Activated CD4-positive, alpha-beta memory T cell treated with anti-CD3 and anti-CD28 coated beads for 36 hours (primary cell): ENCODE results near the gene MED8. TPM values are rescaled to one million over a fixed set of nuclear protein-coding genes. Genes with fewer than 3 reads are reported as not detected.

Experiments
- CTCF ChIA-PET: fragments of 350-600 bp; sonication (Branson Sonifier 250); formaldehyde crosslinking; loops from one replicate; lab custom pipeline; 2021; ENCODE audit warnings: antibody characterized with exemption, inconsistent platforms; lab: Charles Lee
- POLR2A ChIA-PET: fragments of 350-600 bp; sonication (Branson Sonifier 250); formaldehyde crosslinking; loops from one replicate; lab custom pipeline; 2021; ENCODE audit warnings: antibody characterized with exemption; lab: Charles Lee
- DNase-seq: peaks from one replicate; pipeline ENCODE4 v3.0.0-alpha.2; 2020
- H3K27ac Mint-ChIP-seq: one replicate; pipeline ENCODE4 v1.8.0; 2021; ENCODE audit warnings: mixed read lengths
- H3K27me3 Mint-ChIP-seq: one replicate; pipeline ENCODE4 v1.8.0; 2021; ENCODE audit warnings: mixed read lengths
- H3K36me3 Mint-ChIP-seq: one replicate; pipeline ENCODE4 v1.8.0; 2021; ENCODE audit warnings: mixed read lengths
- H3K4me1 Mint-ChIP-seq: one replicate; pipeline ENCODE4 v1.8.0; 2021; ENCODE audit warnings: low read depth, mixed read lengths
- H3K4me3 Mint-ChIP-seq: one replicate; pipeline ENCODE4 v1.8.0; 2021; ENCODE audit warnings: mild to moderate bottlenecking, mixed read lengths
- H3K9me3 Mint-ChIP-seq: one replicate; pipeline ENCODE4 v1.8.0; 2021; ENCODE audit warnings: mixed read lengths
- intact Hi-C: fragments of 100-400 bp; cut with micrococcal nuclease; formaldehyde crosslinking; loops from one replicate; pipeline ENCODE4 v1.15.1; 2023
- total RNA-seq, 2 experiments: library from RNA; stranded (reverse); gene quantifications; one replicate each; pipeline ENCODE4 v1.2.3, GENCODE V29; 2021

MED8 gene
- total RNA-seq, 2 experiments from 2014 or later, result 38.9 to 39.4 TPM

DNA sequence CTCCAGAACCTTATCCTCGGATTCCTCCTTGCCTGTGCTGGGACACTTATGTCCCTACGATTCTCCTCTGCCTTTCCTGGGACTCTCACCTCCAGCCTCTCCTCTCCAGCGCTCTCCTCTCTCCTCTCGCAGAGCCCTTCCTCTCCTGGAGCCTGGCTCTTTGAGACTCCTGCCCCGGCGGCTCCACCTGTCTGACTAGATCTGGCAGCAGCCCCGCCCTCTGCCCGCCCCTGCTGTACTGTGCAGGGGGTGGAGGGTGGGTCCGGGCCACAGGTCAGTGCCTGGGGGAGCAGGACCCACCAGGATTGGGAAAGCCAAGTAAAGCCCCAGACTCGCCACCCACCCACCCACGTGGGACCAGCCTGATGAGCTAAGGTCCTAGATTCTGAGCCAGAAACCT lies 23.4 kb downstream of the MED8 start:
- CTCF ChIA-PET, result no interaction called here
- Mint-ChIP-seq H3K9me3 (no peaks in the 10 kb centered on the region), H3K4me3 (peak overlapping the region; percentile 93), H3K36me3 (peaks cover 35% of the 10 kb centered on the region), H3K27me3 (no peaks in the 10 kb centered on the region), H3K4me1 (peaks cover 37% of the 10 kb centered on the region), H3K27ac (peak overlapping the region; percentile 91)
- POLR2A ChIA-PET, result interaction anchor here (2.4 to 3.0 kb wide), 2 partner anchors 23 to 284 kb away, joined by 9 to 28 read pairs; partner anchors contain the start of genes KDM4A, MED8 and SZT2
- intact Hi-C loops, result loop anchor here (5.0 to 10.0 kb wide), 3 partner anchors 86 to 1449 kb away; partner anchors contain the start of gene HYI
- peak; percentile 27 for DNase-seq

DNA sequence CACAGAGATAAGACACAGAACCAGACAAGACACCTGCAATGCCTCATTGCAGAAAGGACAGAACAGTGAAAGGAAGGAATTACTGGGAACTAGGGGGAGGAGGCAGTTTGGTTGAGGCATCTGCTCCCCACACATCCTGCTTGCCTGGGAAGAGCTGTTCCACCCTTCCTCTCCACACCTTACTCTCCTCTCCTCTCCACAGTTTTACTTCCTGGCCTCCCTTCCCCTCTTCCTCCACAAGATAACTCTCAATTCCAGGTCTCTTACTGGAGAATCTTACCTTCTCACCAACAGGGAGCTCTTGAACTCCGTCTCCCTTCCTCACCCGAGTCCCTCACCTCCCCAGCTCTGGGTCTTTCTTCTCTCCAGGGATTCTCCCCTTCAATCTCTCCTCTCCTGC lies 23.9 kb downstream of the MED8 start:
- POLR2A ChIA-PET, result no interaction called here
- no peaks in the 10 kb centered on the region for H3K9me3 Mint-ChIP-seq
- H3K4me1 Mint-ChIP-seq, result peaks cover 41% of the 10 kb centered on the region
- H3K4me3 Mint-ChIP-seq, result peak overlapping the region; percentile 93
- CTCF ChIA-PET, result no interaction called here
- H3K27me3 Mint-ChIP-seq, result no peaks in the 10 kb centered on the region
- H3K27ac Mint-ChIP-seq, result peak overlapping the region; percentile 91
- no peak for DNase-seq
- intact Hi-C loops, result loop anchor here (5.0 to 10.0 kb wide), 3 partner anchors 87 to 1449 kb away; partner anchors contain the start of gene HYI
- H3K36me3 Mint-ChIP-seq, result peaks cover 40% of the 10 kb centered on the region

DNA sequence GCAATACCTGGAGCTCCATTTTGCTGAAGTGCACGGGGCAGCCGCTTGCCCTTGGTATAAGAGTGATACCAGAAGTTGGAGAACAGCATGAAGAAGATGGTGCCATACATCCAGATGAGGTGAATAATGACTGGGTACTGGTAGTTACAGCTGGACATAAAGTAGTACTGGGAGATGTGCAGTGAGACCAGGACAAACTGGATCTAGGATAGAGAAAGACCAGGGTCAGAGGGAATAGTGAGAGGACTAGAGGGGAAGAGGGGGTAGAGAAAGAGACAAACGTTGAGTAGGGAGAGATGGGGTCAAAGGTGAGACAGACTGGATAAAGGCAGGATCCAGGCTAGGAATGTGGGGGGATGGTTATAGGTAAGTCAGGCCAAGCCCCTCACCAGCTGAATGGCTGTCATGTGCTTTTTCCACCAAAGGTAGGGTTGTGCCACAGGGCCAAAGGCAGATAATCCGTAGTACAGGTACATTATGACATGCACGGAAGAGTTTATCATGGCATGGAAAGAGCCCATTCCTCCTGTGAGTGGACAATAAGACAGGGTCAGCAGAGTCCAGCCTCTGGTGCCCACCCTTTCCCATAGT lies 25.6 kb downstream of the MED8 start:
- no peaks in the 10 kb centered on the region for H3K9me3 Mint-ChIP-seq
- H3K4me3 Mint-ChIP-seq, result no peak overlapping the region
- ChIA-PET CTCF (no interaction called here), POLR2A (no interaction called here)
- H3K4me1 Mint-ChIP-seq, result peaks cover 46% of the 10 kb centered on the region
- H3K27me3 Mint-ChIP-seq, result no peaks in the 10 kb centered on the region
- intact Hi-C loops, result loop anchor here (10.0 kb wide), 2 partner anchors 429 to 1451 kb away; no protein-coding TSS in a partner anchor
- DNase-seq, result no peak
- H3K36me3 Mint-ChIP-seq, result peaks cover 53% of the 10 kb centered on the region
- no peak overlapping the region for H3K27ac Mint-ChIP-seq

DNA sequence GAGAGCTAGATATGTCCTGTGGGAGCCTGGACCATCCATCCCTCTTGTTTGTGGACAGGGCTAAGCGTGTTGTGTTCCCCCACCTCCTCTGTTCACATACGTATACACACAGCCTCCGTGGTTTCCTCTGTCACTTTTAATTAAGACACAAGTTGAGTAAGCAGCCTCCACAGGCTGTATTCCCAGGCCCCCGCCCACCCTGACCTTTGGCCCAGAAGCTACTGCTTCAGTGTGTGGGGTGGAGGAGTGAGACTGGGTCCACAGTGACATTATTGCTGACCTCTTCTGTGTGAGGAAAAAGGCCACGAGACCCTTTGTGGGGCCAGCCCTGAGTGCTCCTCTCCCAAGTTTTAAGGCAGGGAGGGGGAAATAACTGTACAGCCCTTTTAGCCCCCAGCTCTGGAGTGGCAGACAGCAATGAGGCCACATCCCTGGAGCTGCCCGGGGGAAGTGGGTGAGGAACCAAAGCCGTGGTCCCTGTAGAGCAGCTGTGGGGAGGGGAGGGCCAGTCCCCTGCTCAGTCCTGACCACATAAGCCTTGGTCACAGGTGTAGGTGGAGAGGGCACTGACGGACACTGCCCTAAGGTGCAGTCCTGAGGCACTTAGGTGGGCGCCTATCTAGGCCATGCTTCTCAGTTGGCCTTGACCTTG lies 26.2 kb downstream of the MED8 start:
- H3K36me3 Mint-ChIP-seq, result peaks cover 52% of the 10 kb centered on the region
- H3K4me3 Mint-ChIP-seq, result no peak overlapping the region
- ChIA-PET CTCF (no interaction called here), POLR2A (no interaction called here)
- H3K4me1 Mint-ChIP-seq, result peaks cover 41% of the 10 kb centered on the region
- H3K9me3 Mint-ChIP-seq, result no peaks in the 10 kb centered on the region
- peak; percentile 28 for DNase-seq
- H3K27me3 Mint-ChIP-seq, result no peaks in the 10 kb centered on the region
- peak overlapping the region; percentile 39 for H3K27ac Mint-ChIP-seq
- intact Hi-C loops, result loop anchor here (10.0 kb wide), 2 partner anchors 429 to 1451 kb away; no protein-coding TSS in a partner anchor

DNA sequence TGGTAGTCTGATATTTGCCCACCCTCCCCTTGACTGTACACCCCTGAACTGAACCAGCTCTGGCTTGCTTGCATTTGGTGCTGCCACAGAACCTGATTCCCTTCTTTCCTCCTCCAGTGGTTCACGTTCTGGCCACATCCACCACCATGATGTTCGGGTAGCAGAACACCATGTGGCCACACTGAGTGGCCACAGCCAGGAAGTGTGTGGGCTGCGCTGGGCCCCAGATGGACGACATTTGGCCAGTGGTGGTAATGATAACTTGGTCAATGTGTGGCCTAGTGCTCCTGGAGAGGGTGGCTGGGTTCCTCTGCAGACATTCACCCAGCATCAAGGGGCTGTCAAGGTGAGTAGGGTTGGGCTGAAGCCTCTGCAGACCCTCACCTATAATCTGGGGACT lies 29.0 kb downstream of the MED8 start:
- Mint-ChIP-seq H3K9me3 (no peaks in the 10 kb centered on the region), H3K27ac (peak overlapping the region; percentile 42), H3K27me3 (no peaks in the 10 kb centered on the region), H3K4me1 (peaks cover 35% of the 10 kb centered on the region), H3K36me3 (peaks cover 51% of the 10 kb centered on the region), H3K4me3 (peak overlapping the region; percentile 84)
- intact Hi-C loops, result loop anchor here (10.0 kb wide), 2 partner anchors 426 to 1454 kb away; no protein-coding TSS in a partner anchor
- ChIA-PET POLR2A (interaction anchor here (0.7 kb wide), 1 partner anchor 10 kb away, joined by 3 read pairs; no protein-coding TSS in a partner anchor), CTCF (interaction anchor here (0.7 kb wide), 1 partner anchor 133 kb away, joined by 3 read pairs; no protein-coding TSS in a partner anchor)
- no peak for DNase-seq

DNA sequence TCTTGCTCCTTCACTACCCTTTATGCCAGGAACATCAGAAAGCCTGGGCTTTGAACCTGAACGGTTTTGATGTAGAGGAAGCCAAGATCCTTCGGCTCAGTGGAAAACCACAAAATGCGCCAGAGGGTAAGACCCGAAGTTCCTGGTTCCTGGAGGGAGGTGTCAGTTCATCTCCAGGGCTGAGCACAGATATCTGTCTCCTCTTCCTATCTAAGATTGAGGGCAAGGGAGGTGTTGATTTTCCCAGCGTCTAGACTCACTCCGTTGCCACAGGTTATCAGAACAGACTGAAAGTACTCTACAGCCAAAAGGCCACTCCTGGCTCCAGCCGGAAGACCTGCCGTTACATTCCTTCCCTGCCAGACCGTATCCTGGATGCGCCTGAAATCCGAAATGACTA lies 29.9 kb downstream of the MED8 start:
- ChIA-PET POLR2A (interaction anchor here (2.9 kb wide), 1 partner anchor 8 kb away, joined by 23 read pairs; the partner anchor contains the start of gene ELOVL1), CTCF (interaction anchor here (0.7 kb wide), 1 partner anchor 133 kb away, joined by 3 read pairs; no protein-coding TSS in a partner anchor)
- Mint-ChIP-seq H3K4me3 (peak overlapping the region; percentile 84), H3K27ac (peak overlapping the region; percentile 47), H3K9me3 (no peaks in the 10 kb centered on the region), H3K36me3 (peaks cover 46% of the 10 kb centered on the region), H3K4me1 (peaks cover 28% of the 10 kb centered on the region), H3K27me3 (no peaks in the 10 kb centered on the region)
- DNase-seq, result no peak
- intact Hi-C loops, result loop anchor here (2.0 to 10.0 kb wide), 3 partner anchors 187 to 1455 kb away; partner anchors contain the start of genes CFAP57 and EBNA1BP2

DNA sequence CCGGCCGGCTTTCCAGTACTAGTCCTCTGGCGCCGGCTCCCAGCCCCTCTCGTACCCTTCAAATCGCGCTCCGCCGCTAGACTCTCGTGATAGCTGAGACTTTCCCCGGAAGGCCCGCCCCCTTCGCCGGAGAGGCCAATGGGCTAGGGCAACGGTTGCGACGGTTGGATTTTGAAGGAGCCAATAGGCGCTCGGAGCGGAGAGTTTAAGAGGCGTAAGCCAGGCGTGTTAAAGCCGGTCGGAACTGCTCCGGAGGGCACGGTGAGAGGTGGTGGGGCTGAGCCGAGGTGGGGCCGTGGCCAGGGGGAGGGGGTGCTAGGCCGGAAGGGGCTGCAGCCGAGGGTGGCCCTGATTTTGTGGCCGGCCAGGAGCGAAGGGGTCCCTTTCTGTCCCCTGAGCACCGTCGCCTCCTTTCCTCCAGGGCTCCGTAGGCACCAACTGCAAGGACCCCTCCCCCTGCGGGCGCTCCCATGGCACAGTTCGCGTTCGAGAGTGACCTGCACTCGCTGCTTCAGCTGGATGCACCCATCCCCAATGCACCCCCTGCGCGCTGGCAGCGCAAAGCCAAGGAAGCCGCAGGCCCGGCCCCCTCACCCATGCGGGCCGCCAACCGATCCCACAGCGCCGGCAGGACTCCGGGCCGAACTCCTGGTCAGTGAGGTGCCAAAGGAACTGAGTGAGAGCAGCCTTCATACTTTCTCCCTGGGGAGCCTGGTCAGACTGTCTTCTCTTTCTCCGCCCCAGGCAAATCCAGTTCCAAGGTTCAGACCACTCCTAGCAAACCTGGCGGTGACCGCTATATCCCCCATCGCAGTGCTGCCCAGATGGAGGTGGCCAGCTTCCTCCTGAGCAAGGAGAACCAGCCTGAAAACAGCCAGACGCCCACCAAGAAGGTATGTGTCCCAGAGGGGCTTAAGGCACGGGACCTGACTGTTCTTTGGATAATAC lies 30.6 kb downstream of the MED8 start, which contains the start of gene CDC20:
Gene CDC20 (plus strand): TSS at position 236 of the 948 bp plus-strand sequence. CDS start 235 bp downstream, at position 471.
- H3K27ac Mint-ChIP-seq, result peak within 1 kb of the TSS; percentile 74
- intact Hi-C loops, result loop anchor here (1.0 to 2.0 kb wide), 5 partner anchors 9 to 186 kb away; partner anchors contain the start of genes CFAP57, EBNA1BP2 and ELOVL1
- ChIA-PET CTCF (interaction anchor here (0.6 to 2.2 kb wide), 9 partner anchors 9 to 193 kb away, joined by 3 to 14 read pairs (median 5); partner anchors contain the start of gene ELOVL1), POLR2A (interaction anchor here (0.6 to 2.9 kb wide), 6 partner anchors 9 to 96 kb away, joined by 3 to 23 read pairs (median 4); partner anchors contain the start of genes ELOVL1, MED8 and SZT2)
- peak; percentile 100 for DNase-seq
- no peaks in the 10 kb centered on the region for H3K9me3 Mint-ChIP-seq
- H3K27me3 Mint-ChIP-seq, result no peaks in the 10 kb centered on the region
- H3K4me3 Mint-ChIP-seq, result peak within 1 kb of the TSS; percentile 84
- peaks cover 44% of the 10 kb centered on the region for H3K36me3 Mint-ChIP-seq
- peaks cover 28% of the 10 kb centered on the region for H3K4me1 Mint-ChIP-seq

DNA sequence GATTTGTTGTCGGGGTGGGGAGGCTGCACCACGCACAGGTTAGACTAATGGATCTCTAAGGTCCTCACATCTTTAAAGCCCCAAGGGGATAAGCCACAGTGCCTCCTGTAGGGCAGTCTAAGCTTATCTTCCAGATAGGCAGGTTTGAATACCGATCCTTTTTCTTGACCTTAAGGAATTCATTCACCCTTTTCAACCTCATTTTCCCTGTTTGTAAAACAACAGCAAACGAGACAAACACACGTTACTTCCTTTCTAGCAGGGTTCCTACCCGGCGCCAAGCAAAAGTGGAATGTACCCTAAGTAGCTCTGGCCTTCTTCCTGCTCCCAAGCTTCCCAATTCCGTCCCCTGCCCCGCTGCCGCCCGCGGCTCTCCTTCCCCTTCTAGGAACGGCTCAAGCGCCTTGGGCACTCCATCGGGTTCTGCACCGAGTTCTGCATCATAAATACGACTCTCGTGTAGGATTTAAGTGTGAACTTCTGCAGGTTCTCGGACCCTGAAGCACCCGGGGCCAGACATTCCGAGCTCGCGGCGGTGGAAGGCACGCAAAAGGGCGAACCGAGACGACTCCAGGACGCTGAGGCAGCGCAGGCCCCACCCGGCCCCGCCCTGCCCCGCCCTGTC lies 31.4 kb downstream of the MED8 start:
- CTCF ChIA-PET, result interaction anchor here (0.6 to 2.2 kb wide), 10 partner anchors 10 to 194 kb away, joined by 3 to 14 read pairs (median 4); partner anchors contain the start of genes ELOVL1 and MED8
- H3K27me3 Mint-ChIP-seq, result no peaks in the 10 kb centered on the region
- intact Hi-C loops, result loop anchor here (1.0 to 2.0 kb wide), 5 partner anchors 10 to 185 kb away; partner anchors contain the start of genes CFAP57, EBNA1BP2 and ELOVL1
- DNase-seq, result peak; percentile 31
- peak overlapping the region; percentile 84 for H3K4me3 Mint-ChIP-seq
- POLR2A ChIA-PET, result interaction anchor here (0.6 to 2.9 kb wide), 7 partner anchors 9 to 138 kb away, joined by 3 to 23 read pairs (median 3); partner anchors contain the start of genes ELOVL1, MED8 and SZT2
- H3K27ac Mint-ChIP-seq, result peak overlapping the region; percentile 74
- no peaks in the 10 kb centered on the region for H3K9me3 Mint-ChIP-seq
- H3K4me1 Mint-ChIP-seq, result peaks cover 28% of the 10 kb centered on the region
- H3K36me3 Mint-ChIP-seq, result peaks cover 37% of the 10 kb centered on the region

DNA sequence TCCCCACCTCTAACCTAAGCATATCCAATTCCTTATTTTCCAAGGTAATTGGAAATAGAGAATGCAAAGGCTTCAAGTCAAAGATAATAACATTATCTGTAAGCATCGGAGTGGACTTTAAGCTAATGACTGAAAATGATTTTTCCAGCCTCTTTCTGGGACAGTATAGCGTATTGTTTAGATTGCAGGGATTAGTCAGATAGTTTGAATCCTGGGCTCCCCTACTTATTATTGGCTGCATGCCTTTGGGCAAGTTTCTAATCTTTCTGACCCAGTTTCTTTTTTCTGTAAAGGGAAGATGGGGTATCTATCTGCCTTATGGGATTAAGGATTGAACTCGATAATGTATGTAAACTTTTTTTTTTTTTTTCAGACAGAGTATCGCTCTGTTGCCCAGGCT lies 32.3 kb downstream of the MED8 start:
- peaks cover 34% of the 10 kb centered on the region for H3K36me3 Mint-ChIP-seq
- H3K4me3 Mint-ChIP-seq, result peak overlapping the region; percentile 84
- intact Hi-C loops, result no loop called here
- ChIA-PET CTCF (interaction anchor here (1.6 to 2.2 kb wide), 2 partner anchors 33 to 134 kb away, joined by 4 to 7 read pairs; no protein-coding TSS in a partner anchor), POLR2A (interaction anchor here (2.9 kb wide), 1 partner anchor 10 kb away, joined by 23 read pairs; the partner anchor contains the start of gene ELOVL1)
- DNase-seq, result no peak
- no peaks in the 10 kb centered on the region for H3K9me3 Mint-ChIP-seq
- H3K27ac Mint-ChIP-seq, result no peak overlapping the region
- peaks cover 26% of the 10 kb centered on the region for H3K4me1 Mint-ChIP-seq
- no peaks in the 10 kb centered on the region for H3K27me3 Mint-ChIP-seq

DNA sequence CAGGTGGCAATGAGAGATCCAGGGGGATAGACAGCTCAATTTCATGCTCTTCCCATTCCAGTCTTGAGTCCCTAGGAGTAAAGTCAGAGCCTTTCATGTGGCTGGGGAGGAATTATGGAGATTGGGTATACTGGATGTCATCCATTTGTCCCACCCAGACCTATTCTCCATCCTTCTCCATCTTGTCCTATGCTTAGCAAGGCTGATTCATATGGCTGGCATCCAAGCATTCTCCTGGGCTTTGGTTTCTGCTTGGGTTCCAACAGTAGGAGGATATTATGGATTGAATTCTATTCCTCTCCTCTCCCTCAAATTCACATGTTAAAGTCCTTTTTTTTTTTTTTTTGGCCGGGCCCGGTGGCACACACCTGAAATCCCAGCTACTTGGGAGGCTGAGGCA lies 34.7 kb downstream of the MED8 start:
- H3K4me1 Mint-ChIP-seq, result peaks cover 7% of the 10 kb centered on the region
- intact Hi-C loops, result no loop called here
- CTCF ChIA-PET, result interaction anchor here (0.9 to 1.1 kb wide), 2 partner anchors 59 to 128 kb away, joined by 3 to 4 read pairs; no protein-coding TSS in a partner anchor

More for the DNA sequence above, 34.7 kb downstream of the MED8 start:
- no peak for DNase-seq
- Mint-ChIP-seq H3K27ac (no peak overlapping the region), H3K9me3 (no peaks in the 10 kb centered on the region), H3K27me3 (no peaks in the 10 kb centered on the region), H3K36me3 (peaks cover 12% of the 10 kb centered on the region), H3K4me3 (no peak overlapping the region)
- POLR2A ChIA-PET, result no interaction called here
